Activated CD8-positive, alpha-beta memory T cell treated with anti-CD3 and anti-CD28 coated beads, Interleukin-2, amount 50 U/mL, for 48 hours (primary cell): ENCODE data around the gene KAT5.
A peak's percentile ranks its signal among the peaks of the same experiment; 100 is the strongest.
"Not testable (repeated sequence)": the region's sequence is repeated elsewhere in the genome, so short reads cannot be mapped to it uniquely, and the experiment has no call there.

Experiments used
- DNase-seq: peaks from one replicate; pipeline ENCODE4 v3.0.0-alpha.2; 2020

The KAT5 gene

GRCh38 chr11:65710421-65710820 is 1.6 kb upstream of the KAT5 start:
- DNase-seq: no peak

DNA sequence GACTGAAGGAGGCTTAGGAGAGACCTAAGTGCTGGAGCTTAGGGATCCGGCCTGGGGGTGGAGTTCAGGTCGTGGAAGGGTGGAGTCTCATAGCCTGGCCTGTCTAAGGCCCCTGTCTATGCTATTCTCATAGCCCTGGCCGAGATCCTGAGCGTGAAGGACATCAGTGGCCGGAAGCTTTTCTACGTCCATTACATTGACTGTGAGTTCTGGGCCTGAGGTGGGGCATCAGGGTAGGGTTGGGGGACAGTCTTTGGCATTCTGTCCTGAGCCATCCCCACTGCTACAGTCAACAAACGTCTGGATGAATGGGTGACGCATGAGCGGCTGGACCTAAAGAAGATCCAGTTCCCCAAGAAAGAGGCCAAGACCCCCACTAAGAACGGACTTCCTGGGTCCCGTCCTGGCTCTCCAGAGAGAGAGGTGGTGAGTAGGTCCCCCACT is 603 bp downstream of the KAT5 start:
- DNase-seq: no peak

DNA sequence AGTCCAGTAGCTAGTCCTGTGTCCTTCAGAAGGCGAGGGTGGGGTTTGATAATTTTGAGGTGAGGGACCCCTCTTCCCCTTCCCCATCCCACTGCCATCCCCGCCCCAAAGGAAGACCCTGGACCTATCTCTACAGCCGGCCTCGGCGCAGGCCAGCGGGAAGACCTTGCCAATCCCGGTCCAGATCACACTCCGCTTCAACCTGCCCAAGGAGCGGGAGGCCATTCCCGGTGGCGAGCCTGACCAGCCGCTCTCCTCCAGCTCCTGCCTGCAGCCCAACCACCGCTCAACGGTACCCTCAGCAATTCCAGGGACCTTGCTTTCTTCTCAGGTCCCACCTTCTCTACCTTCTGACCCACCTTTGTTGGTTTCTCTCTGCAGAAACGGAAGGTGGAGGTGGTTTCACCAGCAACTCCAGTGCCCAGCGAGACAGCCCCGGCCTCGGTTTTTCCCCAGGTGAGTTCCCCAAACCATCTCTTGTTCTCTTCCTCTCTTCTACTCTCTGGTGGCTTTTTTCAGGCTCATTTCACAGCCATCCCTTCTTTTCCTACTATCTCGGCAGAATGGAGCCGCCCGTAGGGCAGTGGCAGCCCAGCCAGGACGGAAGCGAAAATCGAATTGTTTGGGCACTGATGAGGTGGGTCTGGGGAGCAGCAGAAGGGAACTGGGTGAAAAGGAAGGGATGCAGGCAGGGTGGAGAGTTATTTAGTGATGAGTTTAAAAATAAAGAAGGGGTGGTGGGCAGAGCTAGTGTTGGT is 1.3 kb downstream of the KAT5 start:
- no peak for DNase-seq

GRCh38 chr11:65714433-65714832 is 2.4 kb downstream of the KAT5 start:
- no peak for DNase-seq

DNA sequence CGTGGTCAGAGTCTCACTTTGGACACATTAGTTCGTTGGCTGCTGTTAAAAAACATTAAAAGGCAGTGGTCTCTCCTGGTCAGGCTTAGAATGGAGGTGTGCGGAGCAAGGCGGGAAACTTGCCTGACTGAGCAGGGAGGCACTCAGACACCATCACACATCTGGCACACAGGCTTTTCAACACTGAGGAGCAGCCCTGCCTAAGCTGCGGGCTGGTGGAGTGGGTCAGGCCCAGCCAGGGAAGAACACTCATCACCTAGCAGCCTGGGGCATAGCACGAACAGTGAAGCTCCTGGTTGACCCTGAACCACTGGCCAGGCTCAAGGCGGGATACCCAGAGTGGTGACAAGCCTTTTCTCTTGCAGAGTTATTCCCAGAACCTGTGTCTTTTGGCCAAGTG is 4.2 kb downstream of the KAT5 start:
- DNase-seq: no peak

GRCh38 chr11:65716774-65717405 is 4.8 kb downstream of the KAT5 start:
- no peak for DNase-seq

- DNase-seq: no peak
Observed at GRCh38 chr11:65717906-65718305, 5.9 kb downstream of the KAT5 start.

- no peak for DNase-seq
Observed at GRCh38 chr11:65718531-65718930, 6.5 kb downstream of the KAT5 start.

DNA sequence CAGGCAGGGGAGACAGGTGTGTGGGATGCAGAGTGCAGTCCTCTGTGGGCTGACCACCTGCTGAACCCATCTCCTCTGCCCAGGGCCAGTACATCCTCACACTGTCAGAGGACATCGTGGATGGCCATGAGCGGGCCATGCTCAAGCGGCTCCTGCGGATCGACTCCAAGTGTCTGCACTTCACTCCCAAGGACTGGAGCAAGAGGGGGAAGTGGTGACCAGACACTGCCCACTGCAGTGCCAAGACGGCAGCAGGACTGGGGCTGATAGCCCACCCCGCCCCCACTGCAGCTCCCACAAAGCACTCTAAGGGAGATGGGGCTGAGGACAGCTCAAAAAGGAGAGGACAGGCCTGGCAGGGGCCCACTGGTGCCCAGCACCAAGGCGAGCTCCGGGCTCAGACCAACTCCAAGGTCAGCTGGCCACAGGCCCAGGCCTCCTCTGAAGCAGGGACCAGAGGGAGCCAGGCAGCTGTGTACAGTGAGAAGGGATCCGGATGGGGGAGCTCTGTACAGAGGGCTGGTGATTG is 7.0 kb downstream of the KAT5 start:
- no peak for DNase-seq

- no peak for DNase-seq
Observed at GRCh38 chr11:65719871-65720210, 7.8 kb downstream of the KAT5 start.

DNA sequence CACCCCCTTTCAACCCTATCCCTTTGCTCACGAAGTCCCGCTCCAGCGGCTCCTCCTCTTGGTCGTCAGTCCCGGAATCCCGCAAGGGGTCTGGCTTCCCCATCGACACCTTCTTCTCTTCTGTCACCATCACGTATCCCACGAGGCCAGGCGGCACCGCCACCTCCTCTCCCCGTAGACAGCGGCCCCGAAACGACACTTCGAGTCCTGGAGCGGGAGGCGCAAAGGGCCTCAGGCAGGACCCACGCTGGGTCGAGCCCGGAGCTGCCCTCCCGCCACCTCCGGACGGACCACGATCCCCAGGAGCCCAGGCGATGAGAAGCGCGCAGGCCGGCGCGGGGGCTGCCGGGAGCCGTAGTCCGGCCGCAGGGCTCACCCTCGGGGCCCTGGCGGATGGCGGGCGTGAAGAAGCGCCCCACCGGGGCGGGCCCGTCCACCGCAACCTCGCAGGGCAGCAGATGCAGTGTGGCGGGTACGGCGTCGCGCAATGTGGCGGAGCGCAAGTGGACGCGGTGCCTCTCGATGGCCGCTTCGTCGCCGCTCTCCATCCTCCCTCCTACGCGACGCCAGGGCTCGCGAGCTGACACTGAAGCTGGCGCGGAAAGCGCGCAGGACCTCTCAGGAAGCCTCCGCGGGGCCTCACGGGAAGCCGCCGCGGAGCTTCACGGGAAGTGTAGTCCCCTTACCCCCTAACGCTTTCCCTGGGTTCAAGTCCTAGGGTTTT is 8.3 kb downstream of the KAT5 start, which contains the start of gene RNASEH2C:
RNASEH2C (minus strand) TSS at position 588 of the 724 bp plus-strand sequence; CDS start at position 548, 40 bp downstream.
- peak; percentile 90 for DNase-seq

- DNase-seq: no peak
Observed at GRCh38 chr11:65722261-65722660, 10.2 kb downstream of the KAT5 start.

DNA sequence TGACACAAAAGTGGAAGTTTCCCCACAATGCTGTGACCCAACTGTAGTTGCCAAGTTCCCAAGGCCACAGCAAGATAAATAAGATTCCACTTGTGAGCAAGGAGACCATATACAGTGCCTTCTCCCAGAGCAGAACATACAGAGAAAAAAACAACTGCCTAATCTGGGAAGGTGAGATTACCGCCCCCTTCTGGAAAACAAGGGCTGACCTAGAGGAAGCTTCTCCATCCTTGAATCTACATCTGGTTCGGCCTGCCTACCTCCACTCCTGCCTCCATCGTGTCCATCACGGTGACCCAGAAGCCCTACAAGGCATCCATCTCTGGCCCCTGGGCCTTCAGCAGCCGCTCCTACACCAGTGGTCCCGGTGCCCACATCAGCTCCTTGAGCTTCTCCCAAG is 14.6 kb downstream of the KAT5 start:
- no peak for DNase-seq

DNA sequence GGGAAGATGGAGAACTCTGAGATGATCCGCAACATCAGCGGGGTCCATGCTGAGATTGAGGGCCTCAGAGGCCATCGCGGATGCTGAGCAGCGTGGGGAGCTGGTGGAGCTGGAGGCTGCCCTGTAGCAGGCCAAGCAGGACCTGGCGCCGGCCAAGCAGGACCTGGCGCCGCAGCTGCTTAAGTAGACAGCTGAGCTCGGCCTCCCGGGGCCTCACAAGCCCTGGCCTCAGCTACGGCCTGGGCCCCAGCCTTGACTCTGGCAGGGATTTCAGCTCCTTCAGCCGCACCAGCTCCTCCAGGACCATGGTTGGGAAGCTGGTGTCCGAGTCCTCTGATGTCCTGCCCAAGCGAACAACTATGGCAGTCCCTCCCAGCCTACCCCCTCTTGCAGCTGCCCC is 15.8 kb downstream of the KAT5 start:
- DNase-seq: no peak

DNA sequence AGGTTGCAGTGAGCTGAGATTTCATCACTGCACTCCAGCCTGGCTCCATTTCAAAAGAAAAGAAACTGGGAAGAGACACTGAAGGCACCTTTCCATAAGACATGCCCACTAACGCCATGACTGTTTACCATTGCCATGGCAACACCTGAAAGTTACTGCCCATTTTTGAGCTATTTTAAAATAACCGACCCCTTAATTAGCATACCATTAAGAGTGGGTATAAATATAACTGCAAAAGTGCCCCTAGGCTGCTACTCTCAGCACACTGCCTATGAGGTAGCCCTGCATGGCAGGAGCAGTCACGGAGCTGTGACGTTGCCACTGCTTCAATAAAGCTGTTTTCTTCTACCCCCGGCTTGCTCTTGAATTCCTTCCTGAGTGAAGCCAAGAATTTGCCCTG is 18.4 kb downstream of the KAT5 start:
- no peak for DNase-seq

- not testable (repeated sequence) for DNase-seq
Observed at GRCh38 chr11:65735111-65735510, 23.1 kb downstream of the KAT5 start.

GRCh38 chr11:65736810-65737209 is 24.8 kb downstream of the KAT5 start:
- no peak for DNase-seq

DNA sequence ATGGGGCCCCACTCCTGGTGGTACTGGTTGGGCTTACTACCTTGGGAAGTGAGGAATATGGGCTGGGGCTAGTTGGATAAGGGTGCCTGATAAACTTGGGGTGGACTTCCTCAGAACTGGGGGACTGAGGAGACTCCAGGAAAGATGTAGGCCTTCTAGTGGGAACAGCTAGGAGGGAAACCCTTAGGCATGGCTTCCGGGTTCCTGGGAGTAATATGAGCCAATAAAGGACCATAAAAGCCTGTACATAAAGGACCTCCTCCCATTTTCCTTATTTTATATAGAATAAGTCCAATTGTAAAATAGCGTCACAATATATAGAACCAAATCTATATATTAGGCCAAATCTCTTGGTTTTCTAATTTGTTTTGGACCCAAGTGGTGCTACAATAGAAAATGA is 27.0 kb downstream of the KAT5 start:
- no peak for DNase-seq

- DNase-seq: no peak
Observed at GRCh38 chr11:65741185-65741584, 29.1 kb downstream of the KAT5 start.

GRCh38 chr11:65742353-65742752 is 30.3 kb downstream of the KAT5 start:
- no peak for DNase-seq

- DNase-seq: no peak
Observed at GRCh38 chr11:65743681-65744025, 31.6 kb downstream of the KAT5 start.

GRCh38 chr11:65744026-65744698 is 32.1 kb downstream of the KAT5 start:
- DNase-seq: no peak

GRCh38 chr11:65744699-65745042 is 32.6 kb downstream of the KAT5 start:
- DNase-seq: no peak
